CD1c-positive myeloid dendritic cell (primary cell): Measurements from ENCODE around the gene JUN.

ENCODE experiments used
- DNase-seq: peaks from one replicate; pipeline ENCODE4 v3.0.0-alpha.2; 2016; ENCODE audit errors: extremely low spot score

JUN gene

GRCh38 chr1:58762806-58763205 lies 21.0 kb downstream of the JUN start:
- DNase-seq = no peak

- peak; percentile 60 for DNase-seq
These were observed 28.4 kb downstream of the JUN start for GRCh38 chr1:58755468-58755872.

- no peak for DNase-seq
These were observed 29.0 kb downstream of the JUN start for GRCh38 chr1:58754683-58755467.

GRCh38 chr1:58754073-58754613 lies 29.7 kb downstream of the JUN start:
- DNase-seq = no peak

GRCh38 chr1:58753431-58753866 lies 30.4 kb downstream of the JUN start:
- DNase-seq = no peak

DNA sequence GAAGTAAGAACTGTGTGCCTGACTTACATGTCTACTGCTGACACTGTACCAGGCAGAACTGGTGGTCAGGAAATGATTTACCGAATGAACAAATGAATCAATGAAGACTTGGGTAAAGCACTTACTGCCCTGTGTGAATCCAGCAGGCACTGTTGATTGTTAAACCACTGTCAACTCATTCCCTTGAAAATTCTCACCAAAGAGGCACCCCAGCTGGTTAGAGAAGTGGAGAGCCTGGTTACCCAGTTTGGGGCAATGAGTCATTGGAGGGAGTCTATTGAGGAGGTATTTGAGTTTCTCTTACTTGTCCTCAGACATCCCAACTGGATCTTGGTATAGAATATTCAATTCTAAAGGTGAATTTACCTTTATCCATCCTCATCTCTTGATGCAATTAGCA lies 34.2 kb downstream of the JUN start:
- DNase-seq = no peak

GRCh38 chr1:58748666-58749065 lies 35.2 kb downstream of the JUN start:
- DNase-seq = no peak

DNA sequence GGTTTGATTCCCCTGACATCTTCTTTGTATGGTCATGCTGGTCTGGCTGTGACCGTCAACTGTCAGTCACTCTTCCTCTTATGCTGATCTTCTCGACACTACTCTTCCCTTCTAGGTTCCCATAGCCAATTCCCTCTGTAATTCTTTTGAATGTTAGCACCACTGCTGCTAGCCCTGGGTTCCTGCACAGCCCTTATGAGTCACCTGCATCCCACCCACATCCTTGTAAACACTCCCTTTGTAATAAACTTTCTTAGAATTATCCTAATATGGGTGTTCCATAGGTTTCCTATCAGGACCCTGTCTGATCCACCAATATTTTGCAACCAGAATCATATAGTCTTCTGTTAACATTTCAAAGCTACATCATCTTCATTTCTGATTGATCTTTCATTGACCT lies 37.1 kb downstream of the JUN start:
- no peak for DNase-seq

DNA sequence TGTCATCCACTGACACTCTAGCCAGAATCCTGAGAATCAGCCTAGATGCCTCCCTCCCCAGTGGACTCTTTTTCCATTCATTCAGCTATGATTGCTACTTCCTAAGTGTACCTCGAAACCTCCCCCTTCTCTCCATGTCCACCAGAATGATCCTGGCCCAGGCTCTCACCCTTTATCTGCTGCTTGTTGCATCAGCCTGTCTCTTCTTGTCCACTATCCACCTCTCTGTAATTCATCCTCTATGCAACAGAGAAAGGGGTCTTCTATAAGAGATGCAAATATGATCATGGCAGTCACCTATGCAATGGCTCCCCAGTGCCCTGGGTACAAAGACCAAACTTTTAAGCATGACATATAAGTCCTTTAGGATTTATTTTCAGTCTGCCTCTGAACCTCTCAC lies 37.7 kb downstream of the JUN start:
- no peak for DNase-seq

- no peak for DNase-seq
These were observed 38.2 kb downstream of the JUN start for GRCh38 chr1:58745666-58746065.

DNA sequence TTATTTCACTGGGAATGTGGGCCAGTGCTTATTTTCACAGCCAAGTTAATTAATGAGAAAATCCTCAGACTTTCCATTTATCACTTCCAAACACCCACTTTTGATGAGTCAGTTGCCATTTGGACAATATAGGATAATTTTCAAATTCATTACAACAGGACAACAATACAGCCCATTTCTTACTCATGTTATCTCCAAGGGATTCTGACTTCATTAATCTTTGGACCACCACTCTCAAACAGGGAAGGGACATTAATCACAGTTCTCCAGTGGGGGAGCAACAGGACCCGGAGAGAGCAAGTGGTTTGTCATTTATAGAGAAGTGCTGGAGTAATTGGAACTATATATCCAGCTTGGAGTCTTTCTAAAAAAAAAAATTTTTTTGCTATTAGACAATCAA lies 38.7 kb downstream of the JUN start:
- no peak for DNase-seq

- DNase-seq = no peak
These were observed 41.9 kb downstream of the JUN start for GRCh38 chr1:58741678-58742553.

DNA sequence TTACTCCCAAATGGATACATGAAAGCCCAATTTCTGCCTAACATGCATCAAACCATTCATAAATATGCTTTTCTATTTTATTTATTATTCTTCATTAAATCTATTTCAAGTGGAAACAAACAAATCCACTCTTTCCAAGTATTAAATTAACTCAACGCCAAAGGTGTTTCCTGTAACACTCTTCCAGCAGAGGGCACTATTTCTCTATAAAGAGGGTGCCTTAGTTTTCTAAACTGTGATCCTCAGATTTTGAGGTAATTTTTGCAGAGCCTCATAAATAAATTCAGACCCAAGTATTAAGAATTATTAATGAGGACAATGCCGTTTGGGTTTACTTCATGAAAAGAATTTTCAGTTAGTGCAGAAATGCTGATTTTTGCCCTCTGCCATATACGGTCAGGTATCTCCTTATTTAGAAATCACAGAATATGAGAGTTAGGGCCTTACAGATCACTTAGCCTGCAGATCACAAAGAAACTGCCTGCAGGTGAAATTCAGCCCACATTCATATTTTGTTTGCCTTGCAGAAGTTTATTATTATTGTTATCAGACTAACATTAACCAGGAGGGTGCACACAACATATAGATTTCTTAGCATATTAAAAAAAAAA lies 43.9 kb downstream of the JUN start:
- DNase-seq = peak; percentile 82

DNA sequence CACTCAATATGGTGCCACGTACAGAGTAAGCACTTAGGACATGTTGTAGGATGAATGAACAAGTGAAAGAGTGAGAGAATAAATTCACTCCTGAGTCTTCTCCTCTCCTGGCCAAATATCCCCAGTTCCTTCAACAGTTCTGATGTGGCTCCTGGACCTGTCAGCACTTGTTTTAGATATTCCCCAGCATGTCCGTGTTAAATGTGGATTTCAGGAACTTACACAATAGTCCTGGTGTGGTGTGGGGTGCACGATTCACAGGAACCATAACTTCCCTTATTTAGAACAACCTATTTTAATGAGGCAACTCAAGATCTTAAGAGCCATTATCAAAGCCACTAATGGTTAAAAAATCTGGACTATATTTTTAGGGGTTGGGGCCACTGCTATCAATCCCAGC lies 45.0 kb downstream of the JUN start:
- DNase-seq = peak; percentile 82

DNA sequence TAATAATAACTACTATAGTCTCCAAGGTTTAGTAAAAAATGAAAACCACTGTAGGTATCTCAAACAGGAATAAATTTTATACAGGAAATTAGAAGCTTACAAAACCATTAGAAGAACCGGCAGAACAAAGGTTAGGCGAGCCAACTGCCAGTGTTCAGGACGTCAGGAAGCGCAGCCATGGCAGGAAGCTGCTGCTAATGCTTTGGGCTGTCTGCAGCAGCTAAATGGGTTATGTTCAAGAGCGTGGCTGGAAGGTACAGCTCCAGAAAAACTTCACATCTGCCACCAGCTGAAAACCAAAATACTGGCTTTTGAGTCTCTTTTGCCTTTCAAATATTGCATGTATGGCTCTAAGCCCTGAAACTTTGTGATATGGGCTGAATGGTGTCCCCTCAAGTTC lies 48.3 kb downstream of the JUN start:
- no peak for DNase-seq

DNA sequence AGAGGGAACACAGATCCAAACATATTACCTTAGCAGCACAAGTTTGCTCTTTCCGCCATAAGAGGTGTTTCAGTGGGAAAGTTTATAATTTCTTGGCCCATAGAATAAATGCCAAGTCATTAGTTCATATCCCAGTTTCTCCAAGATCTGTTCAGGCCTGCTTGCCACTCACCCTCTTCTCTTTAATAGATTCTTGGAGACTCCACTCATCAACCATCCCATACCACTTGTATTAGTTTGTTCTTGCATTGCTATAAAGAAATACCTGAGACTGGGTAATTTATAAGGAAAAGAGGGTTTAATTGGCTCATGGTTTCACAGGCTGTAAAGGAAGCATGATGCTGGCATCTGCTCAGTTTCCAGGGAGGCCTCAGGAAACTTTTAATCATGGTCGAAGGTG lies 49.2 kb downstream of the JUN start:
- no peak for DNase-seq

- DNase-seq = no peak
These were observed 51.6 kb downstream of the JUN start for GRCh38 chr1:58732087-58732775.
